IMR-90 (cell line): ENCODE data around the gene DACH1. TPM values are rescaled to one million over a fixed set of nuclear protein-coding genes. Genes with fewer than 3 reads are reported as not detected.

ENCODE experiments used
- ATAC-seq: fragments of 200-7000 bp; cut with Tn5 transposase; 2 replicates; pipeline ENCODE4 v1.9.1; 2020; ENCODE audit warnings: low read depth, mild to moderate bottlenecking, moderate library complexity
- BruUV-seq: library from RNA; stranded (reverse); fragments of 400-500 nt; replicated peaks from 2 replicates; lab custom pipeline; 2021; lab: Mats Ljungman, UMichigan
- CTCF ChIA-PET: fragments of 300-600 bp; formaldehyde crosslinking; extraction: SDS; loops from one replicate; lab custom pipeline; 2021; ENCODE audit warnings: antibody characterized with exemption; lab: Yijun Ruan, JAX
- POLR2A ChIA-PET: fragments of 300-600 bp; sonication (Branson Sonifier 250); formaldehyde crosslinking; loops from one replicate; lab custom pipeline; 2022; ENCODE audit warnings: antibody characterized with exemption; ENCODE audit not compliant: unreplicated experiment; lab: Charles Lee
- DNase-seq: peaks from one replicate; pipeline ENCODE4 v3.0.0; 2013
- H2AFZ ChIP-seq: replicated peaks from 2 replicates; pipeline ENCODE3; 2013; ENCODE audit warnings: low read length, mild to moderate bottlenecking; ENCODE audit not compliant: poor library complexity
- H2AK5ac ChIP-seq: 2 replicates; pipeline ENCODE4 v1.6.1; 2013; ENCODE audit warnings: low read depth, low read length, inconsistent platforms
- H2AK9ac ChIP-seq: replicated peaks from 2 replicates; pipeline ENCODE3; 2013; ENCODE audit warnings: mild to moderate bottlenecking, low read depth, low read length, moderate library complexity; ENCODE audit not compliant: poor library complexity
- H2BK120ac ChIP-seq: 2 replicates; pipeline ENCODE4 v1.6.1; 2013; ENCODE audit warnings: low read depth, low read length, inconsistent platforms
- H2BK15ac ChIP-seq: 3 replicates; pipeline ENCODE4 v1.6.1; 2013; ENCODE audit warnings: low read depth, low read length, inconsistent platforms
- H2BK20ac ChIP-seq: 2 replicates; pipeline ENCODE4 v1.6.1; 2013; ENCODE audit warnings: low read depth, mild to moderate bottlenecking, inconsistent platforms, low read length, moderate library complexity
- H2BK5ac ChIP-seq: 2 replicates; pipeline ENCODE4 v1.6.1; 2013; ENCODE audit warnings: mild to moderate bottlenecking, low read depth, low read length, inconsistent platforms; ENCODE audit not compliant: poor library complexity, severe bottlenecking
- H3K14ac ChIP-seq: replicated peaks from 2 replicates; pipeline ENCODE4 v1.6.1; 2013; ENCODE audit warnings: low read depth, low read length, inconsistent platforms
- H3K18ac ChIP-seq: 2 replicates; pipeline ENCODE4 v1.6.1; 2013; ENCODE audit warnings: low read depth, low read length, control low read depth
- H3K23ac ChIP-seq: 2 replicates; pipeline ENCODE4 v1.6.1; 2013; ENCODE audit warnings: low read depth, low read length, inconsistent platforms
- H3K27ac ChIP-seq: 2 replicates; pipeline ENCODE4 v1.5.1; 2013; ENCODE audit warnings: mild to moderate bottlenecking, control low read depth, low read length; ENCODE audit not compliant: insufficient read depth
- H3K27me3 ChIP-seq: 2 replicates; pipeline ENCODE4 v1.6.1; 2013; ENCODE audit warnings: low read length; ENCODE audit not compliant: control insufficient read depth, insufficient read depth
- H3K36me3 ChIP-seq: 2 replicates; pipeline ENCODE4 v1.6.1; 2013; ENCODE audit warnings: low read length, mixed read lengths; ENCODE audit not compliant: control insufficient read depth, insufficient read depth
- H3K4ac ChIP-seq: 2 replicates; pipeline ENCODE4 v1.6.1; 2013; ENCODE audit warnings: low read depth, low read length, inconsistent platforms
- H3K4me1 ChIP-seq: 2 replicates; pipeline ENCODE4 v1.6.1; 2013; ENCODE audit warnings: low read length, mixed read lengths; ENCODE audit not compliant: control insufficient read depth, insufficient read depth
- H3K4me2 ChIP-seq: 2 replicates; pipeline ENCODE4 v1.6.1; 2013; ENCODE audit warnings: low read depth, mild to moderate bottlenecking, control low read depth, low read length, moderate library complexity
- H3K4me3 ChIP-seq: 2 replicates; pipeline ENCODE4 v1.5.1; 2013; ENCODE audit warnings: low read depth, mild to moderate bottlenecking, control low read depth, low read length, moderate library complexity; ENCODE audit not compliant: insufficient read depth
- H3K56ac ChIP-seq: 2 replicates; pipeline ENCODE4 v1.6.1; 2013; ENCODE audit warnings: low read length, inconsistent platforms; ENCODE audit not compliant: insufficient read depth; ENCODE audit errors: extremely low read depth
- H3K79me1 ChIP-seq, 2 experiments: 2 replicates each; pipeline ENCODE4 v1.6.1; 2013; ENCODE audit warnings: low read length in 2 of 2, inconsistent platforms in 1 of 2, low read depth in 1 of 2
- H3K9ac ChIP-seq: 2 replicates; pipeline ENCODE4 v1.6.1; 2013; ENCODE audit warnings: low read depth, low read length, control low read depth
- H3K9me1 ChIP-seq: 2 replicates; pipeline ENCODE4 v1.6.1; 2013; ENCODE audit warnings: low read length, inconsistent platforms; ENCODE audit not compliant: insufficient read depth
- H3K9me3 ChIP-seq: 2 replicates; pipeline ENCODE4 v1.6.1; 2013; ENCODE audit warnings: low read length; ENCODE audit not compliant: control insufficient read depth, insufficient read depth
- H4K20me1 ChIP-seq: 2 replicates; pipeline ENCODE4 v1.6.1; 2013; ENCODE audit warnings: low read length, inconsistent platforms; ENCODE audit not compliant: insufficient read depth
- H4K5ac ChIP-seq: 2 replicates; pipeline ENCODE4 v1.6.1; 2013; ENCODE audit warnings: mild to moderate bottlenecking, low read depth, low read length, control low read depth
- H4K8ac ChIP-seq, 2 experiments: 2 replicates each; pipeline ENCODE4 v1.6.1; 2013; ENCODE audit warnings: low read depth in 2 of 2, low read length in 2 of 2, control low read depth in 1 of 2, inconsistent platforms in 1 of 2
- H4K91ac ChIP-seq: 2 replicates; pipeline ENCODE4 v1.6.1; 2013; ENCODE audit warnings: low read depth, low read length, inconsistent platforms; ENCODE audit not compliant: insufficient read depth
- CEBPB ChIP-seq: IDR thresholded peaks from 2 replicates; pipeline ENCODE4 v1.6.1; 2012; ENCODE audit warnings: low read depth, low read length, improper control_type of control experiment
- CHD1 ChIP-seq: IDR thresholded peaks from 2 replicates; pipeline ENCODE4 v1.6.1; 2012; ENCODE audit warnings: low read depth, low read length, improper control_type of control experiment
- ELK1 ChIP-seq: fragments of 150-350 bp; IDR thresholded peaks from 2 replicates; pipeline ENCODE4 v1.6.1; 2016; ENCODE audit warnings: low read depth, mild to moderate bottlenecking, low read length, moderate library complexity, borderline replicate concordance
- MAFK ChIP-seq: IDR thresholded peaks from 2 replicates; pipeline ENCODE4 v1.6.1; 2012; ENCODE audit warnings: low read depth, low read length, improper control_type of control experiment
- MXI1 ChIP-seq: IDR thresholded peaks from 2 replicates; pipeline ENCODE4 v1.6.1; 2012; ENCODE audit warnings: low read depth, mild to moderate bottlenecking, low read length, moderate library complexity, borderline replicate concordance
- NFE2L2 ChIP-seq: fragments of 150-350 bp; IDR thresholded peaks from 2 replicates; pipeline ENCODE4 v1.6.1; 2016; ENCODE audit warnings: low read depth, mild to moderate bottlenecking, low read length
- POLR2A ChIP-seq: IDR thresholded peaks from 2 replicates; pipeline ENCODE4 v1.6.1; 2012; ENCODE audit warnings: mild to moderate bottlenecking, low read depth, low read length
- RCOR1 ChIP-seq: IDR thresholded peaks from 2 replicates; pipeline ENCODE4 v1.6.1; 2012; ENCODE audit warnings: mild to moderate bottlenecking, low read length, improper control_type of control experiment; ENCODE audit not compliant: insufficient replicate concordance
- RFX5 ChIP-seq: IDR thresholded peaks from 2 replicates; pipeline ENCODE4 v1.8.0; 2012; ENCODE audit warnings: low read depth, mild to moderate bottlenecking, low read length, moderate library complexity
- SMC3 ChIP-seq: fragments of 150-350 bp; IDR thresholded peaks from 2 replicates; pipeline ENCODE4 v1.6.1; 2016; ENCODE audit warnings: low read depth, mild to moderate bottlenecking, antibody characterized with exemption, low read length, moderate library complexity
- WGBS, 2 experiments: methylation state at CpG; one replicate each; pipeline versions ENCODE4 v1.1.5 to v1.1.7; 2013; ENCODE audit warnings: missing lambda C conversion rate in 2 of 2; ENCODE audit not compliant: insufficient read length in 1 of 2; ENCODE audit errors: extremely low coverage in 2 of 2; 5-methylcytosine and 5-hydroxymethylcytosine counted together
- dilution Hi-C: fragments of 300-500 bp; cut with HindIII; formaldehyde crosslinking; loops from one replicate; pipeline ENCODE4 v1.14.3; 2018; ENCODE audit warnings: low sequenced_read_pairs; ENCODE audit not compliant: unreplicated experiment
- in situ Hi-C: fragments of 300-500 bp; cut with MboI; formaldehyde crosslinking; loops from 3 replicates; pipeline ENCODE4 v1.14.3; 2019; ENCODE audit warnings: low sequenced_read_pairs, inconsistent platforms, mixed read lengths
- intact Hi-C: fragments of 100-400 bp; cut with micrococcal nuclease; formaldehyde crosslinking; loops from 2 replicates; pipeline ENCODE4 v1.10.0; 2022
- polyA plus RNA-seq, 3 experiments: library from polyadenylated mRNA; depleted of rRNA; stranded (reverse); fragments of >200 nt; gene quantifications; 2 replicates each; pipeline ENCODE4 v1.2.3, GENCODE V29; 2012; ENCODE audit warnings: low replicate concordance in 1 of 3
- total RNA-seq: library from RNA; depleted of rRNA; stranded (reverse); fragments of >200 nt; gene quantifications from 2 replicates; pipeline ENCODE4 v1.2.3, GENCODE V29; 2012

The DACH1 gene
- total and polyA plus RNA-seq, 2 of the 4 experiments (the other 2 are of a cell fraction): not detected

- ChIA-PET POLR2A (no interaction called here), CTCF (no interaction called here)
- no peak overlapping the region for H2BK5ac ChIP-seq
- no peaks in the 10 kb centered on the region for H3K27me3 ChIP-seq
- no peak overlapping the region for H3K56ac ChIP-seq
- no peak overlapping the region for H2BK15ac ChIP-seq
- intact Hi-C loops: no loop called here
- no peaks in the 10 kb centered on the region for H4K20me1 ChIP-seq
- H3K9me3 ChIP-seq: no peaks in the 10 kb centered on the region
- TF ChIP-seq RFX5 (no peak), ELK1 (no peak), MXI1 (no peak), SMC3 (no peak), NFE2L2 (no peak), CEBPB (no peak), MAFK (no peak), POLR2A (no peak), RCOR1 (no peak), CHD1 (no peak)
- no peak overlapping the region for H4K91ac ChIP-seq
- H3K9ac ChIP-seq: no peak overlapping the region
- H3K4me1 ChIP-seq: no peaks in the 10 kb centered on the region
- H3K4ac ChIP-seq: no peak overlapping the region
- H2AK9ac ChIP-seq: no peak overlapping the region
- H3K14ac ChIP-seq: no peak overlapping the region
- H4K8ac ChIP-seq: no peak overlapping the region
- no peak overlapping the region for H2BK20ac ChIP-seq
- no peak overlapping the region for H3K23ac ChIP-seq
- DNase-seq: no peak
- 83% methylated on average over 1 of the region's 4 CpGs; no CpG with 5 or more reads in 1 of the 2 experiments for WGBS, 2 experiments
- in situ Hi-C loops: no loop called here
- no peak overlapping the region for H3K4me2 ChIP-seq
- no peak overlapping the region for H2AFZ ChIP-seq
- H3K79me1 ChIP-seq: no peaks in the 10 kb centered on the region
- no peak overlapping the region for H3K27ac ChIP-seq
- no TSS peak for BruUV-seq
- H4K5ac ChIP-seq: no peak overlapping the region
- ATAC-seq: no peak
- no peaks in the 10 kb centered on the region for H3K36me3 ChIP-seq
- no peak overlapping the region for H2BK120ac ChIP-seq
- no peaks in the 10 kb centered on the region for H3K9me1 ChIP-seq
- no peak overlapping the region for H3K18ac ChIP-seq
- dilution Hi-C loops: no loop called here
- no peak overlapping the region for H2AK5ac ChIP-seq
- H3K4me3 ChIP-seq: no peak overlapping the region
These were observed 67.7 kb downstream of the DACH1 start for GRCh38 chr13:71799324-71799723.
